Body of pancreas (tissue), 4 donors: Measurements from ENCODE around the gene ARHGAP30. TPM values are rescaled to one million over a fixed set of nuclear protein-coding genes. Genes with fewer than 3 reads are reported as not detected.
"Not testable (repeated sequence)": the region's sequence is repeated elsewhere in the genome, so short reads cannot be mapped to it uniquely, and the experiment has no call there.

Source experiments
- ATAC-seq: fragments of 150-250 bp; one replicate; pipeline ENCODE4 v1.9.1; 2016
- DNase-seq, 4 donors: peaks; one replicate each; pipeline ENCODE4 v3.0.0-alpha.2; 2019
- H3K27ac ChIP-seq, 4 donors: fragments of 200-600 bp; sonication (generic); 1 replicate in 3 of 4; 2 replicates in 1 of 4; pipeline versions ENCODE4 v1.5.1 to v1.6.1; 2016 to 2019; ENCODE audit warnings: mild to moderate bottlenecking in 1 of 4, mixed read lengths in 1 of 4, moderate library complexity in 1 of 4
- H3K27me3 ChIP-seq, 2 donors: fragments of 200-600 bp; sonication (generic); one replicate each; pipeline ENCODE4 v1.6.0; 2016; ENCODE audit warnings: mild to moderate bottlenecking in 1 of 2
- H3K36me3 ChIP-seq, 2 donors: fragments of 200-600 bp; sonication (generic); replicated peaks in 1 of 2; 2 replicates each; pipeline ENCODE4 v1.5.1; 2016; ENCODE audit warnings: low read depth in 2 of 2; ENCODE audit not compliant: insufficient read depth in 1 of 2
- H3K4me1 ChIP-seq: fragments of 200-600 bp; sonication (generic); one replicate; pipeline ENCODE4 v1.6.0; 2016
- H3K4me3 ChIP-seq, 2 donors: fragments of 200-600 bp; sonication (generic); 1 replicate in 1 of 2; 2 replicates in 1 of 2; pipeline ENCODE4 v1.5.1; 2016 to 2019
- H3K9me3 ChIP-seq, 3 donors: fragments of 200-600 bp; sonication (generic); 1 replicate in 2 of 3; 2 replicates in 1 of 3; pipeline ENCODE4 v1.5.1; 2016
- POLR2A ChIP-seq, 3 donors: fragments of 450-650 bp; IDR thresholded peaks; one replicate each; pipeline ENCODE4 v1.6.1; 2016; ENCODE audit warnings: antibody characterized with exemption in 3 of 3, mild to moderate bottlenecking in 2 of 3
- WGBS, 2 donors: methylation state at CpG; one replicate each; pipeline ENCODE4 v1.1.5; 2017; 5-methylcytosine and 5-hydroxymethylcytosine counted together
- intact Hi-C: fragments of 100-400 bp; cut with DNase I; formaldehyde crosslinking; loops from one replicate; pipeline ENCODE4 v1.15.1; 2023
- total RNA-seq, 2 donors: library from RNA; depleted of rRNA; stranded (reverse); fragments of >200 nt; gene quantifications; one replicate each; pipeline ENCODE4 v1.1.0, GENCODE V29; 2016
- TF ChIP-seq, protein P1 (sequence below), 7 experiments: fragments of 450-650 bp in 4 of 7; fragments of 200-600 bp in 3 of 7; sonication (generic) in 3 of 7; IDR thresholded peaks; one replicate each; pipeline ENCODE4 v1.5.1; 2016 to 2019; ENCODE audit warnings: antibody characterized with exemption in 7 of 7

The ARHGAP30 gene
- total RNA-seq, 2 donors from 2014 or later = 3.1 to 4.9 TPM

DNA sequence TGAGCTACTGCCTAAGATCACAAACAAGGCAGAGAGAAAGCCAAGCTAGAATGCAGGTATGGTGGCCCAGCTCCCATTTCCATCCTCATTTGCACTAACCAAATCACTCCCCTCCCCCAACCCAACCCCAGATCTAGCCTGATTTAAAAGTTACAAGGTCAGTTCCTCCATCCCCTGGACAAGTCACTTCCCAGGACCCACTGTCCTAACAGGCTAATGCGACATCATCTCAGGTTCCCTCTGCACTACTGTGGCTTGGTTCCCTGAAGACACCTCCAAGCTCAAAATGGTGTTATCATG is 51.1 kb downstream of the ARHGAP30 start:
- Histone ChIP-seq H3K36me3 (no peaks in the 10 kb centered on the region), H3K27me3 (no peaks in the 10 kb centered on the region), H3K27ac (peak overlapping the region in 1 of 4 donors; percentile 57), H3K9me3 (no peaks in the 10 kb centered on the region), H3K4me1 (peaks cover 67% of the 10 kb centered on the region), H3K4me3 (no peak overlapping the region)
- TF ChIP-seq, protein P1, sequence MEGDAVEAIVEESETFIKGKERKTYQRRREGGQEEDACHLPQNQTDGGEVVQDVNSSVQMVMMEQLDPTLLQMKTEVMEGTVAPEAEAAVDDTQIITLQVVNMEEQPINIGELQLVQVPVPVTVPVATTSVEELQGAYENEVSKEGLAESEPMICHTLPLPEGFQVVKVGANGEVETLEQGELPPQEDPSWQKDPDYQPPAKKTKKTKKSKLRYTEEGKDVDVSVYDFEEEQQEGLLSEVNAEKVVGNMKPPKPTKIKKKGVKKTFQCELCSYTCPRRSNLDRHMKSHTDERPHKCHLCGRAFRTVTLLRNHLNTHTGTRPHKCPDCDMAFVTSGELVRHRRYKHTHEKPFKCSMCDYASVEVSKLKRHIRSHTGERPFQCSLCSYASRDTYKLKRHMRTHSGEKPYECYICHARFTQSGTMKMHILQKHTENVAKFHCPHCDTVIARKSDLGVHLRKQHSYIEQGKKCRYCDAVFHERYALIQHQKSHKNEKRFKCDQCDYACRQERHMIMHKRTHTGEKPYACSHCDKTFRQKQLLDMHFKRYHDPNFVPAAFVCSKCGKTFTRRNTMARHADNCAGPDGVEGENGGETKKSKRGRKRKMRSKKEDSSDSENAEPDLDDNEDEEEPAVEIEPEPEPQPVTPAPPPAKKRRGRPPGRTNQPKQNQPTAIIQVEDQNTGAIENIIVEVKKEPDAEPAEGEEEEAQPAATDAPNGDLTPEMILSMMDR (IDR thresholded peaks at IDR 0.05) = no peak
- TF ChIP-seq POLR2A (IDR thresholded peaks at IDR 0.05) = no peak
- WGBS, 2 donors = 94 to 95% methylated on average over 1 of the region's 1 CpG
- intact Hi-C loops = no loop called here
- DNase-seq (no peak), ATAC-seq (no peak)

DNA sequence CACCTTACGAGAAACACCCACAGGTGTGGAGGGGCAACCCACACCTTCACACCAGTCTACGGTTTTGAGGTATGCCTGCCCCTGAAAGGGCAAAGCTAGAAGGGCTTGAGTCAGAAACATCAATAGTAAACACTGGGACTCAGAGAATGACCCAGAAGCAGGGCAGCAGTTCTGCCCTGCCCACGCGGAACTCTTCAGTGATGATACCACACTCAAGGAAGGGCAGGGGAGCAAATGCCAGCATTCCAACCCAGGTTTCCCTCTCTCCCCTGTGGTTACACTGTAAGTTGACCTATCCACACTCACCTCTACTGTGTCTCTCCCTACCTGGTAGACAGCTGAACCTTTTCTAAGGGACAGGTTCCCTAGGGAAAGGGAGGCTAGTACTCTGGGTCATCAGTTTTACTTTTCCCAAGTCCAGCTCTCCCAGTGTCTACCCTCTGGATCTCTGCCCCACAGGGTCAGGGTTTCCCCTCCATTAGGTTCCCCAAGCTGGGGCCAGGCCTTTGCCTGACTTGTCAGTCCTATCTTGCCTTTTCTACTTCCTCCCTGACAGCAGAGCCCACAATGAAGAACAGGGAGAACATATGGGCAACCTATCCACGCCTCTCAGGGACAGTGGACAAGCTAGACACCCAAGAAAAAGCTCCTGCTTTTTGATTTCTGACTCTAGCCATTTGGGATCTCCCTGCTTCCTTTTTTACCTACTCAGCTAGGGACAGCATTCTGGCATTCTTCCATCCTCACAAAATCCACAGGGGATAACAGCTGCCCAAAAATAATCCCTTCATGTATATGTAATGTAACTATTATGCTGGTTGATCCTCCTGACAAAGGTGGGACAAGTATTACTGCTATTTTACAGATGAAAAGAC is 51.7 kb downstream of the ARHGAP30 start:
- TF ChIP-seq, protein P1 (IDR thresholded peaks at IDR 0.05) = no peak
- TF ChIP-seq POLR2A (IDR thresholded peaks at IDR 0.05) = no peak
- H3K9me3 ChIP-seq = no peaks in the 10 kb centered on the region
- H3K4me1 ChIP-seq = peaks cover 73% of the 10 kb centered on the region
- ATAC-seq (no peak), DNase-seq (no peak)
- no peaks in the 10 kb centered on the region for H3K36me3 ChIP-seq
- H3K4me3 ChIP-seq = no peak overlapping the region
- intact Hi-C loops = no loop called here
- H3K27me3 ChIP-seq = no peaks in the 10 kb centered on the region
- WGBS, 2 donors = 71 to 72% methylated on average over 5 of the region's 5 CpGs
- peak overlapping the region in 2 of 4 donors; percentile 45 to 57 for H3K27ac ChIP-seq

- H3K4me3 ChIP-seq, intact Hi-C loops, H3K27me3 ChIP-seq, ATAC-seq, H3K36me3 ChIP-seq, H3K9me3 ChIP-seq, DNase-seq: not testable (repeated sequence)
- 59 to 71% methylated on average over 6 to 7 of the region's 7 CpGs for whole genome bisulfite sequencing, 2 donors
- Histone ChIP-seq H3K27ac (peak overlapping the region in 2 of 4 donors; percentile 45 to 57), H3K4me1 (peaks cover 75% of the 10 kb centered on the region)
Observed at GRCh38 chr1:161017181-161017580, 52.5 kb downstream of the ARHGAP30 start.

- WGBS, 2 donors = 30 to 50% methylated on average over 1 of the region's 1 CpG
- intact Hi-C loops, H3K4me3 ChIP-seq, ATAC-seq, H3K9me3 ChIP-seq, H3K27me3 ChIP-seq, H3K36me3 ChIP-seq, DNase-seq: not testable (repeated sequence)
- Histone ChIP-seq H3K27ac (peak overlapping the region in 2 of 4 donors; percentile 45 to 48), H3K4me1 (peaks cover 75% of the 10 kb centered on the region)
Observed at GRCh38 chr1:161016683-161017082, 53.0 kb downstream of the ARHGAP30 start.

GRCh38 chr1:161013488-161014230 is 56.0 kb downstream of the ARHGAP30 start:
- H3K36me3 ChIP-seq = no peaks in the 10 kb centered on the region
- 10 to 25% methylated on average over 15 of the region's 15 CpGs for WGBS, 2 donors
- H3K27me3 ChIP-seq = no peaks in the 10 kb centered on the region
- H3K4me3 ChIP-seq = no peak overlapping the region
- TF ChIP-seq, protein P1 (IDR thresholded peaks at IDR 0.05) = peak in 1 of 7 experiments; percentile 3
- TF ChIP-seq POLR2A (IDR thresholded peaks at IDR 0.05) = peak in 2 of 3 donors; percentile 61 to 66
- no peaks in the 10 kb centered on the region for H3K9me3 ChIP-seq
- intact Hi-C loops = no loop called here
- H3K4me1 ChIP-seq = peaks cover 64% of the 10 kb centered on the region
- H3K27ac ChIP-seq = peak overlapping the region; percentile 86 to 94 (median 90)
- DNase-seq (peak; percentile 84 to 96 (median 90)), ATAC-seq (peak; percentile 95)
